Vagina (tissue), 2 donors: ENCODE measurements around the gene FIZ1.

Source experiments
- CTCF ChIP-seq, 3 experiments: fragments of 450-650 bp in 2 of 3; fragments of 200-600 bp in 1 of 3; sonication (generic) in 1 of 3; IDR thresholded peaks; one replicate each; pipeline ENCODE4 v1.5.1; 2017 to 2019; ENCODE audit warnings: antibody characterized with exemption in 3 of 3, mild to moderate bottlenecking in 2 of 3, moderate library complexity in 2 of 3
- POLR2A ChIP-seq, 2 donors: fragments of 450-650 bp; IDR thresholded peaks; one replicate each; pipeline ENCODE4 v1.6.1; 2017; ENCODE audit warnings: antibody characterized with exemption in 2 of 2, mild to moderate bottlenecking in 2 of 2, moderate library complexity in 2 of 2

- TF ChIP-seq CTCF (IDR thresholded peaks at IDR 0.05) = no peak
- TF ChIP-seq POLR2A (IDR thresholded peaks at IDR 0.05) = no peak
These were observed 36.0 kb downstream of the FIZ1 start for GRCh38 chr19:55563261-55563690.
